HEK293 (cell line): ENCODE results near the gene SLC18A2.

Source experiments
- BCL11A ChIP-seq: fragments of 450-650 bp; formaldehyde crosslinking; IDR thresholded peaks from 2 replicates; pipeline ENCODE4 v1.5.1; 2016; ENCODE audit warnings: low read depth, missing biosample characterization, missing genetic modification characterization
- GLIS2 ChIP-seq: fragments of 450-650 bp; formaldehyde crosslinking; IDR thresholded peaks from 2 replicates; pipeline ENCODE4 v1.5.1; 2016; ENCODE audit warnings: missing biosample characterization, missing genetic modification characterization
- KLF8 ChIP-seq: fragments of 450-650 bp; formaldehyde crosslinking; IDR thresholded peaks from 2 replicates; pipeline ENCODE4 v1.5.1; 2016; ENCODE audit warnings: missing biosample characterization, missing genetic modification characterization
- MYNN ChIP-seq: fragments of 450-650 bp; formaldehyde crosslinking; IDR thresholded peaks from 2 replicates; pipeline ENCODE4 v1.5.1; 2016; ENCODE audit warnings: missing biosample characterization, missing genetic modification characterization, borderline replicate concordance
- ZBTB20 ChIP-seq: fragments of 450-650 bp; formaldehyde crosslinking; IDR thresholded peaks from 2 replicates; pipeline ENCODE4 v1.5.1; 2016; ENCODE audit warnings: missing biosample characterization, missing genetic modification characterization
- ZNF132 ChIP-seq: fragments of 450-650 bp; formaldehyde crosslinking; IDR thresholded peaks from 2 replicates; pipeline ENCODE4 v1.5.1; 2017; ENCODE audit warnings: missing biosample characterization, missing genetic modification characterization, borderline replicate concordance
- ZNF184 ChIP-seq: fragments of 450-650 bp; IDR thresholded peaks from 2 replicates; pipeline ENCODE4 v1.5.1; 2018; ENCODE audit warnings: missing biosample characterization, mild to moderate bottlenecking, missing genetic modification characterization
- ZNF19 ChIP-seq: fragments of 450-650 bp; formaldehyde crosslinking; IDR thresholded peaks from 2 replicates; pipeline ENCODE4; 2016; ENCODE audit warnings: missing biosample characterization, missing genetic modification characterization, low read depth
- ZNF2 ChIP-seq: fragments of 450-650 bp; formaldehyde crosslinking; IDR thresholded peaks from 2 replicates; pipeline ENCODE4 v1.5.1; 2016; ENCODE audit warnings: missing biosample characterization, missing genetic modification characterization
- ZNF214 ChIP-seq: fragments of 450-650 bp; formaldehyde crosslinking; IDR thresholded peaks from 2 replicates; pipeline ENCODE4 v1.5.1; 2017; ENCODE audit warnings: missing biosample characterization, mild to moderate bottlenecking, missing genetic modification characterization, borderline replicate concordance
- ZNF24 ChIP-seq: fragments of 450-650 bp; formaldehyde crosslinking; IDR thresholded peaks from 2 replicates; pipeline ENCODE4 v1.5.1; 2016; ENCODE audit warnings: missing biosample characterization, missing genetic modification characterization
- ZNF248 ChIP-seq: fragments of 450-650 bp; formaldehyde crosslinking; IDR thresholded peaks from 2 replicates; pipeline ENCODE4 v1.5.1; 2017; ENCODE audit warnings: missing biosample characterization, missing genetic modification characterization
- ZNF311 ChIP-seq: fragments of 450-650 bp; formaldehyde crosslinking; IDR thresholded peaks from 2 replicates; pipeline ENCODE4 v1.5.1; 2017; ENCODE audit warnings: missing biosample characterization, missing genetic modification characterization, borderline replicate concordance
- ZNF335 ChIP-seq: fragments of 450-650 bp; formaldehyde crosslinking; conservative IDR thresholded peaks from 2 replicates; pipeline ENCODE4 v1.5.1; 2016; ENCODE audit warnings: missing biosample characterization, missing genetic modification characterization
- ZNF501 ChIP-seq: fragments of 450-650 bp; formaldehyde crosslinking; IDR thresholded peaks from 2 replicates; pipeline ENCODE4 v1.5.1; 2016; ENCODE audit warnings: missing biosample characterization, missing genetic modification characterization
- ZNF600 ChIP-seq: fragments of 450-650 bp; formaldehyde crosslinking; IDR thresholded peaks from 2 replicates; pipeline ENCODE4 v1.5.1; 2016; ENCODE audit warnings: missing biosample characterization, missing genetic modification characterization
- ZNF629 ChIP-seq: fragments of 450-650 bp; formaldehyde crosslinking; IDR thresholded peaks from 2 replicates; pipeline ENCODE4 v1.5.1; 2017; ENCODE audit warnings: missing biosample characterization, missing genetic modification characterization
- ZNF660 ChIP-seq: fragments of 450-650 bp; IDR thresholded peaks from 2 replicates; pipeline ENCODE4 v1.5.1; 2018; ENCODE audit warnings: missing biosample characterization, mild to moderate bottlenecking, missing genetic modification characterization
- ZNF830 ChIP-seq: fragments of 450-650 bp; IDR thresholded peaks from 2 replicates; pipeline ENCODE4 v1.5.0; 2018; ENCODE audit warnings: missing biosample characterization, missing genetic modification characterization, low read depth, mild to moderate bottlenecking, moderate library complexity
- TF ChIP-seq, protein P1 (sequence below): fragments of 450-650 bp; formaldehyde crosslinking; IDR thresholded peaks from 2 replicates; pipeline ENCODE4 v1.5.1; 2016; ENCODE audit warnings: missing biosample characterization, missing genetic modification characterization
- TF ChIP-seq, protein P2 (sequence below): fragments of 450-650 bp; formaldehyde crosslinking; IDR thresholded peaks from 2 replicates; pipeline ENCODE4 v1.5.1; 2016; ENCODE audit warnings: missing biosample characterization, missing genetic modification characterization
- TF ChIP-seq, protein P3 (sequence below): fragments of 450-650 bp; formaldehyde crosslinking; IDR thresholded peaks from 2 replicates; pipeline ENCODE4 v1.5.1; 2016; ENCODE audit warnings: missing biosample characterization, missing genetic modification characterization
- TF ChIP-seq, protein P4 (sequence below): fragments of 450-650 bp; formaldehyde crosslinking; IDR thresholded peaks from 2 replicates; pipeline ENCODE4 v1.5.1; 2016; ENCODE audit warnings: missing biosample characterization, missing genetic modification characterization
- TF ChIP-seq, protein P5 (sequence below): fragments of 450-650 bp; formaldehyde crosslinking; IDR thresholded peaks from 2 replicates; pipeline ENCODE4 v1.5.1; 2017; ENCODE audit warnings: missing biosample characterization, mild to moderate bottlenecking, missing genetic modification characterization, moderate library complexity
- TF ChIP-seq, protein P6 (sequence below): fragments of 450-650 bp; formaldehyde crosslinking; IDR thresholded peaks from 2 replicates; pipeline ENCODE4 v1.5.1; 2016; ENCODE audit warnings: missing biosample characterization, missing genetic modification characterization
- TF ChIP-seq, protein P7 (sequence below): fragments of 450-650 bp; formaldehyde crosslinking; IDR thresholded peaks from 2 replicates; pipeline ENCODE4 v1.5.1; 2016; ENCODE audit warnings: missing biosample characterization, missing genetic modification characterization

Gene SLC18A2

DNA sequence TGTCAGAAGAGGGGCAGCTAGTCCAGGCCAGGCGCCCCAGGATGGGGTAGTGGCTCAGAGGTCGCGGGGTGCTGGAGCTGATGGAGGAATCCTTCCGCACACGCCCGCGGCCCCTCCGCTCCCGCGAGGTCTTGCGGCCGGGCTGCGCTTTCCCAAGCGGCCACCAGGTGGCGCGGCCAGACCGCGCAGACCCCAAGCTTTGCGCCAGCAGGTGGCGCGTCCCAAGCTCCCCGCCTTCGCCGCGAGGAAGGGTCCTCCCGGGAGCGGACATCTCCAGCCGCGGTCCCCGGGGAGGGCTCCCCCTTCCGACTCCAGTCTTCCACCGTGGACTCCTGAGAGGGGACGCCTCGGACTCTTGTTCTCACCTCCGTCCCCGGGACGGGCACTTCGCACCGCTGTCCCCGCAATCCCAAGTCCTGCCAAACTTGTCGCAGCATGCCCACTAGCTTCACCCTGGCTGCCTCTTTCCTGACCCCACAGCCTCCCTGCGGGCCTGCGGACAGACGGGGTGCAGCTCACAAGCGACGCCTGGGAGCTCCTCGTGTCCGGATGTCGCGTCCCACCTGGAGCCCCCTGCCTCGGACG lies 24.2 kb upstream of the SLC18A2 start (continued):
- TF ChIP-seq ZNF132 (tag by site-specific recombination) (no peak), ZNF335 (tag by site-specific recombination) (peak; percentile 96), ZNF600 (peak; percentile 77), ZNF2 (tag by site-specific recombination) (peak; percentile 98), ZNF629 (tag by site-specific recombination) (peak; percentile 71), MYNN (tag by site-specific recombination) (no peak), BCL11A (tag by site-specific recombination) (peak; percentile 74; the same call in 1 of the 2 replicates), ZNF501 (peak; percentile 88), ZNF184 (tag by site-specific recombination) (no peak), ZNF660 (tag by site-specific recombination) (peak; percentile 85), ZBTB20 (0 out of 2 replicates have a peak, but pooled peaks have one; percentile 18), KLF8 (peak; percentile 51; the same call in 1 of the 2 replicates), ZNF24 (tag by site-specific recombination) (no peak), ZNF311 (tag by site-specific recombination) (no peak), ZNF830 (tag by site-specific recombination) (no peak), GLIS2 (tag by site-specific recombination) (peak; percentile 93), ZNF19 (tag by site-specific recombination) (no peak), ZNF214 (no peak), ZNF248 (tag by site-specific recombination) (no peak)
- TF ChIP-seq, protein P1, sequence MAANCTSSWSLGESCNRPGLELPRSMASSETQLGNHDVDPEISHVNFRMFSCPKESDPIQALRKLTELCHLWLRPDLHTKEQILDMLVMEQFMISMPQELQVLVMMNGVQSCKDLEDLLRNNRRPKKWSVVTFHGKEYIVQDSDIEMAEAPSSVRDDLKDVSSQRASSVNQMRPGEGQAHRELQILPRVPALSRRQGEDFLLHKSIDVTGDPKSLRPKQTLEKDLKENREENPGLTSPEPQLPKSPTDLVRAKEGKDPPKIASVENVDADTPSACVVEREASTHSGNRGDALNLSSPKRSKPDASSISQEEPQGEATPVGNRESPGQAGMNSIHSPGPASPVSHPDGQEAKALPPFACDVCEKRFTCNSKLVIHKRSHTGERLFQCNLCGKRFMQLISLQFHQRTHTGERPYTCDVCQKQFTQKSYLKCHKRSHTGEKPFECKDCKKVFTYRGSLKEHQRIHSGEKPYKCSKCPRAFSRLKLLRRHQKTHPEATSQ (tag by site-specific recombination): 0 out of 2 replicates have a peak, but pooled peaks have one; percentile 67
- TF ChIP-seq, protein P2, sequence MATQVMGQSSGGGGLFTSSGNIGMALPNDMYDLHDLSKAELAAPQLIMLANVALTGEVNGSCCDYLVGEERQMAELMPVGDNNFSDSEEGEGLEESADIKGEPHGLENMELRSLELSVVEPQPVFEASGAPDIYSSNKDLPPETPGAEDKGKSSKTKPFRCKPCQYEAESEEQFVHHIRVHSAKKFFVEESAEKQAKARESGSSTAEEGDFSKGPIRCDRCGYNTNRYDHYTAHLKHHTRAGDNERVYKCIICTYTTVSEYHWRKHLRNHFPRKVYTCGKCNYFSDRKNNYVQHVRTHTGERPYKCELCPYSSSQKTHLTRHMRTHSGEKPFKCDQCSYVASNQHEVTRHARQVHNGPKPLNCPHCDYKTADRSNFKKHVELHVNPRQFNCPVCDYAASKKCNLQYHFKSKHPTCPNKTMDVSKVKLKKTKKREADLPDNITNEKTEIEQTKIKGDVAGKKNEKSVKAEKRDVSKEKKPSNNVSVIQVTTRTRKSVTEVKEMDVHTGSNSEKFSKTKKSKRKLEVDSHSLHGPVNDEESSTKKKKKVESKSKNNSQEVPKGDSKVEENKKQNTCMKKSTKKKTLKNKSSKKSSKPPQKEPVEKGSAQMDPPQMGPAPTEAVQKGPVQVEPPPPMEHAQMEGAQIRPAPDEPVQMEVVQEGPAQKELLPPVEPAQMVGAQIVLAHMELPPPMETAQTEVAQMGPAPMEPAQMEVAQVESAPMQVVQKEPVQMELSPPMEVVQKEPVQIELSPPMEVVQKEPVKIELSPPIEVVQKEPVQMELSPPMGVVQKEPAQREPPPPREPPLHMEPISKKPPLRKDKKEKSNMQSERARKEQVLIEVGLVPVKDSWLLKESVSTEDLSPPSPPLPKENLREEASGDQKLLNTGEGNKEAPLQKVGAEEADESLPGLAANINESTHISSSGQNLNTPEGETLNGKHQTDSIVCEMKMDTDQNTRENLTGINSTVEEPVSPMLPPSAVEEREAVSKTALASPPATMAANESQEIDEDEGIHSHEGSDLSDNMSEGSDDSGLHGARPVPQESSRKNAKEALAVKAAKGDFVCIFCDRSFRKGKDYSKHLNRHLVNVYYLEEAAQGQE: peak; percentile 58; the same call in 1 of the 2 replicates
- TF ChIP-seq, protein P3, sequence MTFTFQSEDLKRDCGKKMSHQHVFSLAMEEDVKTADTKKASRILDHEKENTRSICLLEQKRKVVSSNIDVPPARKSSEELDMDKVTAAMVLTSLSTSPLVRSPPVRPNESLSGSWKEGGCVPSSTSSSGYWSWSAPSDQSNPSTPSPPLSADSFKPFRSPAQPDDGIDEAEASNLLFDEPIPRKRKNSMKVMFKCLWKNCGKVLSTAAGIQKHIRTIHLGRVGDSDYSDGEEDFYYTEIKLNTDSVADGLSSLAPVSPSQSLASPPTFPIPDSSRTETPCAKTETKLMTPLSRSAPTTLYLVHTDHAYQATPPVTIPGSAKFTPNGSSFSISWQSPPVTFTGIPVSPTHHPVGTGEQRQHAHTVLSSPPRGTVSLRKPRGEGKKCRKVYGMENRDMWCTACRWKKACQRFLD (tag by site-specific recombination): no peak
- TF ChIP-seq, protein P4, sequence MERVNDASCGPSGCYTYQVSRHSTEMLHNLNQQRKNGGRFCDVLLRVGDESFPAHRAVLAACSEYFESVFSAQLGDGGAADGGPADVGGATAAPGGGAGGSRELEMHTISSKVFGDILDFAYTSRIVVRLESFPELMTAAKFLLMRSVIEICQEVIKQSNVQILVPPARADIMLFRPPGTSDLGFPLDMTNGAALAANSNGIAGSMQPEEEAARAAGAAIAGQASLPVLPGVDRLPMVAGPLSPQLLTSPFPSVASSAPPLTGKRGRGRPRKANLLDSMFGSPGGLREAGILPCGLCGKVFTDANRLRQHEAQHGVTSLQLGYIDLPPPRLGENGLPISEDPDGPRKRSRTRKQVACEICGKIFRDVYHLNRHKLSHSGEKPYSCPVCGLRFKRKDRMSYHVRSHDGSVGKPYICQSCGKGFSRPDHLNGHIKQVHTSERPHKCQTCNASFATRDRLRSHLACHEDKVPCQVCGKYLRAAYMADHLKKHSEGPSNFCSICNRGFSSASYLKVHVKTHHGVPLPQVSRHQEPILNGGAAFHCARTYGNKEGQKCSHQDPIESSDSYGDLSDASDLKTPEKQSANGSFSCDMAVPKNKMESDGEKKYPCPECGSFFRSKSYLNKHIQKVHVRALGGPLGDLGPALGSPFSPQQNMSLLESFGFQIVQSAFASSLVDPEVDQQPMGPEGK (tag by site-specific recombination): peak; percentile 77
- TF ChIP-seq, protein P5, sequence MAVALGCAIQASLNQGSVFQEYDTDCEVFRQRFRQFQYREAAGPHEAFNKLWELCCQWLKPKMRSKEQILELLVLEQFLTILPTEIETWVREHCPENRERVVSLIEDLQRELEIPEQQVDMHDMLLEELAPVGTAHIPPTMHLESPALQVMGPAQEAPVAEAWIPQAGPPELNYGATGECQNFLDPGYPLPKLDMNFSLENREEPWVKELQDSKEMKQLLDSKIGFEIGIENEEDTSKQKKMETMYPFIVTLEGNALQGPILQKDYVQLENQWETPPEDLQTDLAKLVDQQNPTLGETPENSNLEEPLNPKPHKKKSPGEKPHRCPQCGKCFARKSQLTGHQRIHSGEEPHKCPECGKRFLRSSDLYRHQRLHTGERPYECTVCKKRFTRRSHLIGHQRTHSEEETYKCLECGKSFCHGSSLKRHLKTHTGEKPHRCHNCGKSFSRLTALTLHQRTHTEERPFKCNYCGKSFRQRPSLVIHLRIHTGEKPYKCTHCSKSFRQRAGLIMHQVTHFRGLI (tag by site-specific recombination): 0 out of 2 replicates have a peak, but pooled peaks have one; percentile 27
- TF ChIP-seq, protein P6, sequence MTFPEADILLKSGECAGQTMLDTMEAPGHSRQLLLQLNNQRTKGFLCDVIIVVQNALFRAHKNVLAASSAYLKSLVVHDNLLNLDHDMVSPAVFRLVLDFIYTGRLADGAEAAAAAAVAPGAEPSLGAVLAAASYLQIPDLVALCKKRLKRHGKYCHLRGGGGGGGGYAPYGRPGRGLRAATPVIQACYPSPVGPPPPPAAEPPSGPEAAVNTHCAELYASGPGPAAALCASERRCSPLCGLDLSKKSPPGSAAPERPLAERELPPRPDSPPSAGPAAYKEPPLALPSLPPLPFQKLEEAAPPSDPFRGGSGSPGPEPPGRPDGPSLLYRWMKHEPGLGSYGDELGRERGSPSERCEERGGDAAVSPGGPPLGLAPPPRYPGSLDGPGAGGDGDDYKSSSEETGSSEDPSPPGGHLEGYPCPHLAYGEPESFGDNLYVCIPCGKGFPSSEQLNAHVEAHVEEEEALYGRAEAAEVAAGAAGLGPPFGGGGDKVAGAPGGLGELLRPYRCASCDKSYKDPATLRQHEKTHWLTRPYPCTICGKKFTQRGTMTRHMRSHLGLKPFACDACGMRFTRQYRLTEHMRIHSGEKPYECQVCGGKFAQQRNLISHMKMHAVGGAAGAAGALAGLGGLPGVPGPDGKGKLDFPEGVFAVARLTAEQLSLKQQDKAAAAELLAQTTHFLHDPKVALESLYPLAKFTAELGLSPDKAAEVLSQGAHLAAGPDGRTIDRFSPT (tag by site-specific recombination): no peak
- TF ChIP-seq, protein P7, sequence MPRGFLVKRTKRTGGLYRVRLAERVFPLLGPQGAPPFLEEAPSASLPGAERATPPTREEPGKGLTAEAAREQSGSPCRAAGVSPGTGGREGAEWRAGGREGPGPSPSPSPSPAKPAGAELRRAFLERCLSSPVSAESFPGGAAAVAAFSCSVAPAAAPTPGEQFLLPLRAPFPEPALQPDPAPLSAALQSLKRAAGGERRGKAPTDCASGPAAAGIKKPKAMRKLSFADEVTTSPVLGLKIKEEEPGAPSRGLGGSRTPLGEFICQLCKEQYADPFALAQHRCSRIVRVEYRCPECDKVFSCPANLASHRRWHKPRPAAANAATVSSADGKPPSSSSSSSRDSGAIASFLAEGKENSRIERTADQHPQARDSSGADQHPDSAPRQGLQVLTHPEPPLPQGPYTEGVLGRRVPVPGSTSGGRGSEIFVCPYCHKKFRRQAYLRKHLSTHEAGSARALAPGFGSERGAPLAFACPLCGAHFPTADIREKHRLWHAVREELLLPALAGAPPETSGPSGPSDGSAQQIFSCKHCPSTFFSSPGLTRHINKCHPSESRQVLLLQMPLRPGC (tag by site-specific recombination): no peak; the same call in 1 of the 2 replicates
